ENCODE results near the gene RFX8.
A peak's percentile ranks its signal among the peaks of the same experiment; 100 is the strongest.

Gene RFX8

GRCh38 chr2:101485856-101486255 is 10.9 kb upstream of the RFX8 start:
- Histone ChIP-seq H3K27ac (ENCODE audit: low read depth, low read length) (no peak overlapping the region), H3K4me3 (ENCODE audit: low read depth in 1 of 2, low read length in 2 of 2) (no peak overlapping the region), H3K27me3 (ENCODE audit: control insufficient read depth in 1 of 2, insufficient read depth in 2 of 2, low read length in 2 of 2) (no peaks in the 10 kb centered on the region)

GRCh38 chr2:101480764-101481163 is 5.9 kb upstream of the RFX8 start:
- Histone ChIP-seq H3K4me1 (ENCODE audit: insufficient read depth, low read length) (no peaks in the 10 kb centered on the region), H3K27me3 (ENCODE audit: control insufficient read depth in 1 of 2, insufficient read depth in 2 of 2, low read length in 2 of 2) (no peaks in the 10 kb centered on the region), H3K36me3 (ENCODE audit: insufficient read depth, low read length) (no peaks in the 10 kb centered on the region), H3K27ac (ENCODE audit: low read depth, low read length) (no peak overlapping the region), H3K9ac (ENCODE audit: low read length) (no peak overlapping the region), H3K9me3 (ENCODE audit: low read length) (no peaks in the 10 kb centered on the region), H3K4me3 (ENCODE audit: low read depth in 1 of 2, low read length in 2 of 2) (no peak overlapping the region)

More at GRCh38 chr2:101485856-101486255, 10.9 kb upstream of the RFX8 start:
- H3K4me1 ChIP-seq (ENCODE audit: insufficient read depth, low read length): no peaks in the 10 kb centered on the region
- no peak overlapping the region for H3K9ac ChIP-seq (ENCODE audit: low read length)
- H3K9me3 ChIP-seq (ENCODE audit: low read length): no peaks in the 10 kb centered on the region
- H3K36me3 ChIP-seq (ENCODE audit: insufficient read depth, low read length): no peaks in the 10 kb centered on the region

- no peaks in the 10 kb centered on the region for H3K4me1 ChIP-seq (ENCODE audit: insufficient read depth, low read length)
- no peaks in the 10 kb centered on the region for H3K27me3 ChIP-seq (ENCODE audit: control insufficient read depth in 1 of 2, insufficient read depth in 2 of 2, low read length in 2 of 2)
- H3K27ac ChIP-seq (ENCODE audit: low read depth, low read length): no peak overlapping the region
- H3K4me3 ChIP-seq (ENCODE audit: low read depth in 1 of 2, low read length in 2 of 2): no peak overlapping the region
- no peaks in the 10 kb centered on the region for H3K36me3 ChIP-seq (ENCODE audit: insufficient read depth, low read length)
- H3K9me3 ChIP-seq (ENCODE audit: low read length): no peaks in the 10 kb centered on the region
- no peak overlapping the region for H3K9ac ChIP-seq (ENCODE audit: low read length)
These were observed 4.9 kb upstream of the RFX8 start for GRCh38 chr2:101479810-101480209.

DNA sequence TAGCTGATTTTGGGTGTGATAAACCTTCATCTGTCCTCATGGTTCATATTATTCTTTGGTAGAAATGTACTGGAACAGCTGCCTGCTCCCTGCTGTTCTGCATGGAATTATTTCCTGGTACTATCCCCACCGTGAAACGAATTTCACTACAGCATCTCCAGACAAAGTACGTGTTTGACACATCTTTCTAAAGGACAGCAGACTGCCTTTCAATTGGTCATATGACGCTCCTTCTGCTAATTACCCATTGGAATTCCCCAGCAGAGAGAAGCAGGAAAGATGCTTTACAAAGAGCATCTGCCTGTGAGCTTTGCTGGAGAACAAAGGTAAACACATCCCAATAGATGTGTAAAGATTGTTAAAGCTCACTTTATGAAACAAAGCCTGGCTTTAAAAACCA is 4.4 kb upstream of the RFX8 start:
- no peak overlapping the region for H3K9ac ChIP-seq (ENCODE audit: low read length)
- H3K27ac ChIP-seq (ENCODE audit: low read depth, low read length): no peak overlapping the region
- H3K4me1 ChIP-seq (ENCODE audit: insufficient read depth, low read length): no peaks in the 10 kb centered on the region
- H3K27me3 ChIP-seq (ENCODE audit: control insufficient read depth in 1 of 2, insufficient read depth in 2 of 2, low read length in 2 of 2): no peaks in the 10 kb centered on the region
- H3K4me3 ChIP-seq (ENCODE audit: low read depth in 1 of 2, low read length in 2 of 2): no peak overlapping the region
- no peaks in the 10 kb centered on the region for H3K9me3 ChIP-seq (ENCODE audit: low read length)
- H3K36me3 ChIP-seq (ENCODE audit: insufficient read depth, low read length): no peaks in the 10 kb centered on the region

GRCh38 chr2:101478181-101479001 is 3.5 kb upstream of the RFX8 start:
- no peaks in the 10 kb centered on the region for H3K4me1 ChIP-seq (ENCODE audit: insufficient read depth, low read length)
- H3K27me3 ChIP-seq (ENCODE audit: control insufficient read depth in 1 of 2, insufficient read depth in 2 of 2, low read length in 2 of 2): no peaks in the 10 kb centered on the region
- no peaks in the 10 kb centered on the region for H3K9me3 ChIP-seq (ENCODE audit: low read length)

DNA sequence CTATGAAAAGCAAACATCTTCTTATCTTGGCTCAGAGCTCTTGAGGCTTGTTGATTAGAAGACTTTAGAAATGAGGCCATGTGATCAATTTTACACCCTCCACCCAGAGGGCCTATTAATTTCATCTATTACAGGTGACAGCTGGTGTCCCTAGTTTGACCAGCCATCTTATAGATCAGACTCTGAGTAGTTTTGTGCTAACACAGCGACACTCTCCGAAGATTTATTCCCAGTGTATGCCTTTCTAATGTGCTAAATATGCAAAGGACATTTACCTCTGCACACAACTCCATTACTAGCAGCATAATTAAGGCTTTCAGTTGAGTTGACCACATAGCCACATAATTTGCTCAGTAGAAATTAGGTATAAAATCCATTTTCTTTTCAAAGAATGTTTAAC is 2.6 kb upstream of the RFX8 start:
- Histone ChIP-seq H3K9me3 (ENCODE audit: low read length) (no peaks in the 10 kb centered on the region), H3K27me3 (ENCODE audit: control insufficient read depth in 1 of 2, insufficient read depth in 2 of 2, low read length in 2 of 2) (no peaks in the 10 kb centered on the region), H3K27ac (ENCODE audit: low read depth, low read length) (no peak overlapping the region), H3K36me3 (ENCODE audit: insufficient read depth, low read length) (no peaks in the 10 kb centered on the region), H3K4me3 (ENCODE audit: low read depth in 1 of 2, low read length in 2 of 2) (no peak overlapping the region), H3K4me1 (ENCODE audit: insufficient read depth, low read length) (no peaks in the 10 kb centered on the region), H3K9ac (ENCODE audit: low read length) (no peak overlapping the region)

More at GRCh38 chr2:101478181-101479001, 3.5 kb upstream of the RFX8 start:
- Histone ChIP-seq H3K27ac (ENCODE audit: low read depth, low read length) (no peak overlapping the region), H3K36me3 (ENCODE audit: insufficient read depth, low read length) (no peaks in the 10 kb centered on the region), H3K9ac (ENCODE audit: low read length) (no peak overlapping the region), H3K4me3 (ENCODE audit: low read depth in 1 of 2, low read length in 2 of 2) (no peak overlapping the region)

DNA sequence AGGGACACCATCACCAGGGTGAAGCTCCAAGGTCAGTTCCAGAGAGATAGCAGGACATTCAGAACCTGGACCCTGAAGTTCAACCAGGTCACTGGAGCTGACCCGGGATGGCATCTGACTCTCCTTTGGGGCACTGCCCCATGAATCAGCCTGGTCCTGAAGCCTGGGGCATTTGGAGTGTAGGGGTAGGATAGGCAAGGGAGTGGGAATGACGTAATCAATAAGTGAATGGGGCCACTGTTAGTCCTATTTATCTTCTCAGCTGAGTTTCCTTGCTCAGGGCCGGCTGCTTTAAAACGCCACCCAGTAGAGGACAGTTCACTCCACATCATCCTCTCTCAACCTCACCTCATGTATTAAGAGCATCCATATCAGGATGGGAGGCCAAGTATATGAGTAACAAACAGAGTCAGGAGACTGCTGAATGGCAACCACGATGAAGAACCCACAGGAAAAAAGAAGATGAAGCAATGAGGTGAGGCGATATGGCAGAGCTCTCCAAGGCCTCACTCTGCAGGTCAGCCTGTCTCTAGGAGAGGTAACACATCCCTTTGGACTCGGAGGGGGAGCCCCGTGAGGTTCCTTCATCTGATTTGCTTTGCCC is 1.8 kb upstream of the RFX8 start:
- Histone ChIP-seq H3K9me3 (ENCODE audit: low read length) (no peaks in the 10 kb centered on the region), H3K27ac (ENCODE audit: low read depth, low read length) (no peak overlapping the region), H3K36me3 (ENCODE audit: insufficient read depth, low read length) (no peaks in the 10 kb centered on the region), H3K4me1 (ENCODE audit: insufficient read depth, low read length) (no peaks in the 10 kb centered on the region), H3K27me3 (ENCODE audit: control insufficient read depth in 1 of 2, insufficient read depth in 2 of 2, low read length in 2 of 2) (no peaks in the 10 kb centered on the region), H3K4me3 (ENCODE audit: low read depth in 1 of 2, low read length in 2 of 2) (no peak overlapping the region), H3K9ac (ENCODE audit: low read length) (no peak overlapping the region)

DNA sequence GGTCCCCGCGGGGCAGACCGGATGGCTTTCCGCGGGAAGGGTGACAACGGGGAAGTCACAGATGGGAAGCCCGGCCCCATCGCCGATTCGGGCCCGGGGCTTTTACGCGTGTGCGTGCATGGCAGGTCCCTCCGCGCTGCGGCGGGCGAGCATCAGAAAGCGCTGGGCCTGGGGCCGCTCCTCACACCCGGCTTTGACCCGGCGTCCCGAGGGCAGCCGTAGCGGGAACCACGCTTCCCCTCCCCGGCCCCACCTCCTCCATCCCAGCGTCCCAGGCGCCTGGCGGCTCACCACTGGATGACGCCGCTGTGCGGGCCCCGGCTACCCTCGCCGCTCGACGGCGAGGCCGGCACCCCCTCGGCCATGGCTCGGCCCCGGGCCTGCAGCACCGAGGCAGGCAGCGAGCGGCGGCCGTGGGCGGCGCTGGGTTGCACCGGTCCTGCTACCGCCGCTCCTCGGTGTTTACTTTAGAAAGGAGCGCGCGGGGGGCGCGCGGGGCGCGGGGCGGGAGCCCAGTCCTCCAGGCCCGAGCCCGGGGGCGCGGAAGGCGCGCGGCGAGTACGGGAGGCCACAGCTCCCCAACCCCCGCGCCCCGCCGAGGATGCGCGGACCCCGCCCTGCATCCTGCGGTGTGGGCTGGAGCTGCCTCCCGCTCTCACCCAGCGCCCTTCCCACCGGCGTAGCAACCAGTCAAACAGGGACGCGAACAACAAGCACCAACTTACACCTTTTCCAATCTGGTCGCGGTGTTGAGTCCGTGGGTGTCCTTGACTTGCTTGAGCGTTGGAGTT is 806 bp downstream of the RFX8 start:
- Histone ChIP-seq H3K9me3 (ENCODE audit: low read length) (no peaks in the 10 kb centered on the region), H3K27me3 (ENCODE audit: control insufficient read depth in 1 of 2, insufficient read depth in 2 of 2, low read length in 2 of 2) (no peaks in the 10 kb centered on the region), H3K36me3 (ENCODE audit: insufficient read depth, low read length) (no peaks in the 10 kb centered on the region), H3K27ac (ENCODE audit: low read depth, low read length) (peak overlapping the region; percentile 53), H3K4me3 (ENCODE audit: low read depth in 1 of 2, low read length in 2 of 2) (peak overlapping the region; percentile 53 to 61), H3K4me1 (ENCODE audit: insufficient read depth, low read length) (no peaks in the 10 kb centered on the region), H3K9ac (ENCODE audit: low read length) (no peak overlapping the region)

GRCh38 chr2:101473591-101473910 is 1.4 kb downstream of the RFX8 start:
- peak overlapping the region; percentile 53 for H3K27ac ChIP-seq (ENCODE audit: low read depth, low read length)

GRCh38 chr2:101469863-101470262 is 5.0 kb downstream of the RFX8 start:
- H3K36me3 ChIP-seq (ENCODE audit: insufficient read depth, low read length): no peaks in the 10 kb centered on the region
- no peaks in the 10 kb centered on the region for H3K4me1 ChIP-seq (ENCODE audit: insufficient read depth, low read length)
- no peak overlapping the region for H3K9ac ChIP-seq (ENCODE audit: low read length)
- no peaks in the 10 kb centered on the region for H3K27me3 ChIP-seq (ENCODE audit: control insufficient read depth in 1 of 2, insufficient read depth in 2 of 2, low read length in 2 of 2)
- H3K4me3 ChIP-seq (ENCODE audit: low read depth in 1 of 2, low read length in 2 of 2): no peak overlapping the region
- H3K27ac ChIP-seq (ENCODE audit: low read depth, low read length): no peak overlapping the region
- no peaks in the 10 kb centered on the region for H3K9me3 ChIP-seq (ENCODE audit: low read length)

More at GRCh38 chr2:101473591-101473910, 1.4 kb downstream of the RFX8 start:
- no peaks in the 10 kb centered on the region for H3K9me3 ChIP-seq (ENCODE audit: low read length)
- no peak overlapping the region for H3K9ac ChIP-seq (ENCODE audit: low read length)
- H3K36me3 ChIP-seq (ENCODE audit: insufficient read depth, low read length): no peaks in the 10 kb centered on the region
- no peaks in the 10 kb centered on the region for H3K27me3 ChIP-seq (ENCODE audit: control insufficient read depth in 1 of 2, insufficient read depth in 2 of 2, low read length in 2 of 2)
- H3K4me3 ChIP-seq (ENCODE audit: low read depth in 1 of 2, low read length in 2 of 2): peak overlapping the region; percentile 53 to 61
- no peaks in the 10 kb centered on the region for H3K4me1 ChIP-seq (ENCODE audit: insufficient read depth, low read length)

DNA sequence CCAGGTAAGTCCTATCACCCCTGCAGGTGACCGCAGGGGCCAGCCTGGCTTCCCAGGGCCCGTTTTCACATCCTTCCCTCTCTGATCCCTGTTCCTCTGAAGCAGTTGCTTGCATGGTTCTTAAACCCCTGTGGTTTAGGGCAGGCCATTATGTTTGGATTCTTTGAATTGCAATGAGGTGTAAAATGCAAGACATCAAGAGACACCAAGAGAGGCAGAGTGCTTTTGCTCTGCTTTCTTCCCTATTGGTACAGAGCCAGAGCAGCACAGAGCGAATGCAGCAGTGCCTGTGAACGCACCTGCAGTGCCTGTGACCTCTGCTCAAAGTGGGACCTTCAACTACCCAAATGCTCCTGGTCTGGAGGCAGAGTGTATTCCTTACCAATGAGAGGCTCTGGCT is 7.6 kb downstream of the RFX8 start:
- Histone ChIP-seq H3K4me1 (ENCODE audit: insufficient read depth, low read length) (no peaks in the 10 kb centered on the region), H3K4me3 (ENCODE audit: low read depth in 1 of 2, low read length in 2 of 2) (no peak overlapping the region), H3K27ac (ENCODE audit: low read depth, low read length) (no peak overlapping the region)

More for the DNA sequence above, 7.6 kb downstream of the RFX8 start:
- no peak overlapping the region for H3K9ac ChIP-seq (ENCODE audit: low read length)
- no peaks in the 10 kb centered on the region for H3K36me3 ChIP-seq (ENCODE audit: insufficient read depth, low read length)
- no peaks in the 10 kb centered on the region for H3K9me3 ChIP-seq (ENCODE audit: low read length)
- H3K27me3 ChIP-seq (ENCODE audit: control insufficient read depth in 1 of 2, insufficient read depth in 2 of 2, low read length in 2 of 2): no peaks in the 10 kb centered on the region
